HepG2 (cell line): ENCODE data around the gene FXYD4. TPM values are rescaled to one million over a fixed set of nuclear protein-coding genes. Genes with fewer than 3 reads are reported as not detected.

Source experiments
- ARID2 ChIP-seq: sonication (generic); formaldehyde crosslinking; IDR thresholded peaks from 2 replicates; pipeline ENCODE4 v1.8.1; 2022; ENCODE audit warnings: mild to moderate bottlenecking, missing genetic modification reagents, borderline replicate concordance
- CBFB ChIP-seq: sonication (generic); formaldehyde crosslinking; IDR thresholded peaks from 2 replicates; pipeline ENCODE4 v1.4.0; 2020; ENCODE audit warnings: missing genetic modification reagents
- CHCHD3 ChIP-seq: sonication (generic); formaldehyde crosslinking; IDR thresholded peaks from 2 replicates; pipeline ENCODE4 v1.8.0; 2022; ENCODE audit warnings: mild to moderate bottlenecking, missing genetic modification reagents, moderate library complexity
- GPBP1L1 ChIP-seq: sonication (generic); formaldehyde crosslinking; IDR thresholded peaks from 2 replicates; pipeline ENCODE4 v1.5.0; 2020; ENCODE audit warnings: mild to moderate bottlenecking, missing genetic modification reagents
- GTF2F1 ChIP-seq: fragments of 150-350 bp; IDR thresholded peaks from 2 replicates; pipeline ENCODE4 v1.6.1; 2014; ENCODE audit warnings: low read length
- HES4 ChIP-seq: sonication (generic); formaldehyde crosslinking; IDR thresholded peaks from 2 replicates; pipeline ENCODE4 v1.9.0; 2021; ENCODE audit warnings: mild to moderate bottlenecking, missing genetic modification reagents, borderline replicate concordance
- HMGXB3 ChIP-seq: sonication (generic); formaldehyde crosslinking; IDR thresholded peaks from 2 replicates; pipeline ENCODE4 v1.4.0; 2020; ENCODE audit warnings: missing genetic modification reagents, borderline replicate concordance
- HOXA9 ChIP-seq: sonication (generic); formaldehyde crosslinking; IDR thresholded peaks from 2 replicates; pipeline ENCODE4 v1.8.1; 2022; ENCODE audit warnings: missing genetic modification reagents, mild to moderate bottlenecking, moderate library complexity, borderline replicate concordance
- MAF1 ChIP-seq: sonication (generic); formaldehyde crosslinking; IDR thresholded peaks from 2 replicates; pipeline ENCODE4 v1.5.0; 2020; ENCODE audit warnings: missing genetic modification reagents, borderline replicate concordance
- MTERF4 ChIP-seq: sonication (generic); formaldehyde crosslinking; IDR thresholded peaks from 2 replicates; pipeline ENCODE4 v1.8.0; 2023; ENCODE audit warnings: mild to moderate bottlenecking, missing genetic modification reagents
- RFX3 ChIP-seq: IDR thresholded peaks from 2 replicates; pipeline ENCODE4 v1.6.1; 2016; ENCODE audit warnings: missing biosample characterization, missing genetic modification reagents
- RFX5 ChIP-seq: IDR thresholded peaks from 2 replicates; pipeline ENCODE4 v1.6.1; 2011; ENCODE audit warnings: low read depth, low read length, improper control_type of control experiment
- RXRA ChIP-seq: sonication (generic); formaldehyde crosslinking; IDR thresholded peaks from 2 replicates; pipeline ENCODE4 v1.5.1; 2020; ENCODE audit warnings: missing genetic modification reagents
- SCMH1 ChIP-seq: sonication (generic); formaldehyde crosslinking; IDR thresholded peaks from 2 replicates; pipeline ENCODE4 v1.9.0; 2021; ENCODE audit warnings: missing genetic modification reagents, mild to moderate bottlenecking, borderline replicate concordance
- TCF7L2 ChIP-seq: IDR thresholded peaks from 2 replicates; pipeline ENCODE4 v1.6.1; 2011; ENCODE audit warnings: mild to moderate bottlenecking, low read depth, low read length, moderate library complexity
- TOPORS ChIP-seq: sonication (generic); formaldehyde crosslinking; IDR thresholded peaks from 2 replicates; pipeline ENCODE4 v1.8.0; 2023; ENCODE audit warnings: mild to moderate bottlenecking, missing genetic modification reagents
- U2AF1 ChIP-seq: fragments of 200-400 bp; formaldehyde crosslinking; optimal IDR thresholded peaks from 2 replicates; pipeline ENCODE3; 2017; ENCODE audit warnings: mild to moderate bottlenecking, low read depth, low read length
- ZMYM3 ChIP-seq: sonication (generic); formaldehyde crosslinking; IDR thresholded peaks from 2 replicates; pipeline ENCODE4 v1.5.1; 2020; ENCODE audit warnings: mild to moderate bottlenecking, missing genetic modification reagents
- ZNF160 ChIP-seq: sonication (generic); formaldehyde crosslinking; IDR thresholded peaks from 2 replicates; pipeline ENCODE4 v1.8.0; 2022; ENCODE audit warnings: mild to moderate bottlenecking, inconsistent platforms, missing genetic modification reagents
- ZNF557 ChIP-seq: sonication (generic); formaldehyde crosslinking; IDR thresholded peaks from 2 replicates; pipeline ENCODE4 v1.4.0; 2020; ENCODE audit warnings: missing genetic modification reagents
- ZNF598 ChIP-seq: sonication (generic); formaldehyde crosslinking; IDR thresholded peaks from 2 replicates; pipeline ENCODE4 v1.5.1; 2020; ENCODE audit warnings: mild to moderate bottlenecking, missing genetic modification reagents, borderline replicate concordance
- ZNF619 ChIP-seq: sonication (generic); formaldehyde crosslinking; IDR thresholded peaks from 2 replicates; pipeline ENCODE4 v1.4.0; 2020; ENCODE audit warnings: mild to moderate bottlenecking, missing genetic modification reagents
- polyA plus RNA-seq, 8 experiments: library from polyadenylated mRNA; depleted of rRNA in 3 of 8; stranded (reverse) in 7 of 8; unstranded in 1 of 8; fragments of >200 nt; fragmentation: Illumina TruSeq in 4 of 8; extraction: Trizol in 4 of 8; gene quantifications; 2 replicates each; pipeline versions ENCODE4 v1.2.1 to v1.2.3, GENCODE V29; 2011 to 2016; ENCODE audit warnings: low read depth in 4 of 8, missing spikeins in 1 of 8, mixed read lengths in 1 of 8; ENCODE audit not compliant: insufficient read depth in 1 of 8
- total RNA-seq, 5 experiments: library from RNA; depleted of rRNA; stranded (reverse); fragments of >200 nt; fragmentation: Illumina TruSeq; extraction: Trizol; gene quantifications; 2 replicates each; pipeline ENCODE4 v1.2.3, GENCODE V29; 2016; ENCODE audit warnings: low read depth in 1 of 5
- TF ChIP-seq, protein P1 (sequence below): sonication (generic); formaldehyde crosslinking; IDR thresholded peaks from 2 replicates; pipeline ENCODE4 v1.4.0; 2020; ENCODE audit warnings: mild to moderate bottlenecking, missing genetic modification reagents

The FXYD4 gene
- total and polyA plus RNA-seq, 2 of the 13 experiments (the other 11 are each of a cell fraction or from before 2014, with no cell fraction given) = not detected

DNA sequence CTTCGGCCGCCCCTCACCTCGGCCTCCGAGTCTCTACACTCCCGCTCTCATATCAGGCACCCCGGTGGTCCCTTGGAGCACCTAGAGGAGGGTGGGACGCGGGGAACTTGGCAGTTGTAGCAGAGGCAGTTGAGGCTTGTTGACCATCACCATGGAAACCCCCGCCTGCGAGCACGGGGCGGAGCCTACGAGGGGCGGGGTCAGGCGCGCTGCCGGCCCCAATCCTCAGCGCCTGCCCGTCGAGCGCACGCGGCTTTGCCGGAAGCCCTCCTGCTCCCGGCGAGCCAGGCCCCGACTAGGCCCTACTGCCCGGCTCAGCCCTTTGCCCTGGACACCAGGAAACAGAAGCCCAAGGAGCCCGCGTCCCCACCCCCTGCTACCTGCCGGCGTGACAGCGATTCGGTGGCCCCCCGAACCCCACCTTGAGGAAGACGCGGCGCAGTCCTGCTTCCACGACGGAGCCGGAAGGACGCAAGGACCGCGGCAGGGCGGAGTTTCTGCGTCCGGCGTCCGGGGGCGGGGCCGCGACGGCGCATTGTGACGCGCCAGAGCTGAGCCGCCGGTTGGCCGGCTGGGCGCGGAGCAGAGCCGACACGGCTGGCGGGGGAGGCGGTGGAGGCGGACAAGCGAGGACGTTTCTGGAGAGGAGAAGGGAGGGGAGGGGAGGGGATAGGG, 37.4 kb downstream of the FXYD4 start, which contains the start of gene HNRNPF (continued):
- TF ChIP-seq HMGXB3 (CRISPR knock-in tag) (no peak), ZNF619 (CRISPR knock-in tag) (no peak), RXRA (CRISPR knock-in tag) (no peak), RFX3 (CRISPR knock-in tag) (peak; percentile 81), HOXA9 (CRISPR knock-in tag) (no peak), ZMYM3 (CRISPR knock-in tag) (peak; percentile 47; the same call in 1 of the 2 replicates), HES4 (CRISPR knock-in tag) (no peak), GTF2F1 (peak; percentile 47; the same call in 1 of the 2 replicates), U2AF1 (no peak), MTERF4 (CRISPR knock-in tag) (no peak), ZNF160 (CRISPR knock-in tag) (0 out of 2 replicates have a peak, but pooled peaks have one; percentile 41), RFX5 (no peak), CBFB (CRISPR knock-in tag) (peak; percentile 78), GPBP1L1 (CRISPR knock-in tag) (no peak), TCF7L2 (no peak), ZNF557 (CRISPR knock-in tag) (peak; percentile 88; the same call in 1 of the 2 replicates), ARID2 (CRISPR knock-in tag) (no peak), CHCHD3 (CRISPR knock-in tag) (peak; percentile 85; the same call in 1 of the 2 replicates), MAF1 (CRISPR knock-in tag) (no peak; the same call in 1 of the 2 replicates), ZNF598 (CRISPR knock-in tag) (no peak), SCMH1 (no peak), TOPORS (CRISPR knock-in tag) (peak; percentile 18; the same call in 1 of the 2 replicates)
- TF ChIP-seq, protein P1, sequence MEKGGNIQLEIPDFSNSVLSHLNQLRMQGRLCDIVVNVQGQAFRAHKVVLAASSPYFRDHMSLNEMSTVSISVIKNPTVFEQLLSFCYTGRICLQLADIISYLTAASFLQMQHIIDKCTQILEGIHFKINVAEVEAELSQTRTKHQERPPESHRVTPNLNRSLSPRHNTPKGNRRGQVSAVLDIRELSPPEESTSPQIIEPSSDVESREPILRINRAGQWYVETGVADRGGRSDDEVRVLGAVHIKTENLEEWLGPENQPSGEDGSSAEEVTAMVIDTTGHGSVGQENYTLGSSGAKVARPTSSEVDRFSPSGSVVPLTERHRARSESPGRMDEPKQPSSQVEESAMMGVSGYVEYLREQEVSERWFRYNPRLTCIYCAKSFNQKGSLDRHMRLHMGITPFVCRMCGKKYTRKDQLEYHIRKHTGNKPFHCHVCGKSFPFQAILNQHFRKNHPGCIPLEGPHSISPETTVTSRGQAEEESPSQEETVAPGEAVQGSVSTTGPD (CRISPR knock-in tag) = no peak
